GM13977 (cell line): ENCODE results near the gene DCAF12L2.

Experiments
- DNase-seq: peaks from one replicate; pipeline ENCODE4 v3.0.0; 2012; ENCODE audit warnings: low spot score
- in situ Hi-C: fragments of 300-500 bp; cut with MboI; formaldehyde crosslinking; loops from one replicate; pipeline ENCODE4 v1.12.0; 2022; ENCODE audit warnings: low sequenced_read_pairs, low pct_unique_long_range_greater_than_20kb, mixed read lengths, inconsistent platforms; ENCODE audit not compliant: unreplicated experiment
- TF ChIP-seq, protein P1 (sequence below): IDR thresholded peaks from 2 replicates; pipeline ENCODE4 v1.5.1; 2012; ENCODE audit warnings: mild to moderate bottlenecking, control low read depth; ENCODE audit not compliant: insufficient read depth; ENCODE audit errors: extremely low read depth, missing control alignments

Gene DCAF12L2

DNA sequence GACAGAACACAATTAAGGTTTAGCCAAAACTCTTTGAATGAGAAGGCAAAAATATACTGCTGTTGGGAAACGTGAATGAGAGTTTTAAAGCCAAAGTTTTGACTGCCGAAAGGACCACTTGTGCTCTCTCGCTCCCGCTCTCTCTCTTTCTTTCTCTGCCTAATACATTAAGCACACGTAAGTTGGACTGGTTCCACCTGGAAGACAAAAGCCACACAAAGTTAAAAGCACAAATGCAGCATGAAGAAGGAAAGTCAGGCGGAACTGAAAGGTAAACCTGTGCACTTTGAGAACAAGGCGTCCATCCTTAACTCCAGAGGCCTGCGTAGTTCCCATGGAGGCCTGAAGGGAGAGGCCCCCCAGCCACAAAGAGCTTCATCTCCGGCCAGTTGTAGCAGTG is 1.9 kb downstream of the DCAF12L2 start:
- in situ Hi-C loops: no loop called here
- TF ChIP-seq, protein P1, sequence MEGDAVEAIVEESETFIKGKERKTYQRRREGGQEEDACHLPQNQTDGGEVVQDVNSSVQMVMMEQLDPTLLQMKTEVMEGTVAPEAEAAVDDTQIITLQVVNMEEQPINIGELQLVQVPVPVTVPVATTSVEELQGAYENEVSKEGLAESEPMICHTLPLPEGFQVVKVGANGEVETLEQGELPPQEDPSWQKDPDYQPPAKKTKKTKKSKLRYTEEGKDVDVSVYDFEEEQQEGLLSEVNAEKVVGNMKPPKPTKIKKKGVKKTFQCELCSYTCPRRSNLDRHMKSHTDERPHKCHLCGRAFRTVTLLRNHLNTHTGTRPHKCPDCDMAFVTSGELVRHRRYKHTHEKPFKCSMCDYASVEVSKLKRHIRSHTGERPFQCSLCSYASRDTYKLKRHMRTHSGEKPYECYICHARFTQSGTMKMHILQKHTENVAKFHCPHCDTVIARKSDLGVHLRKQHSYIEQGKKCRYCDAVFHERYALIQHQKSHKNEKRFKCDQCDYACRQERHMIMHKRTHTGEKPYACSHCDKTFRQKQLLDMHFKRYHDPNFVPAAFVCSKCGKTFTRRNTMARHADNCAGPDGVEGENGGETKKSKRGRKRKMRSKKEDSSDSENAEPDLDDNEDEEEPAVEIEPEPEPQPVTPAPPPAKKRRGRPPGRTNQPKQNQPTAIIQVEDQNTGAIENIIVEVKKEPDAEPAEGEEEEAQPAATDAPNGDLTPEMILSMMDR: no peak
- no peak for DNase-seq

DNA sequence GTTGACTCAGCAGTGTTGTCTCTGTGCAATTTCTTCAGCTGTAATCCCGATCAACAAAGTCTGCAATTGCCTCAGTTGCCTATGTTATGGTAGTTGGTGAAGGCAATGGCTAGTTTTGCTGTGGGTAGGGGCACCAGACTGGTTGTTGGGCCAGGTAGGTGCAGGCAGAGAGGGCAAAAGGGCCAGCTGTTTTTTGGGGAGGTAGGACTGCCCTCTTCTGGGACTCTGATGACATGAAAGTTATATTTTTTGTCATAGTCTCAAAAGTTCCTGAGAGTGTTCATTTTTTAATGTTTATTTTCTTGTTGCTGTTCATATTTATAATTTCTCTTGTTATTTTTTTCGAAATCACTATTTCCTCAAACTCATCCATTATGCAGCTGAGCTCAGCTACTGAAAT is 25.1 kb downstream of the DCAF12L2 start:
- no peak for DNase-seq
- TF ChIP-seq, protein P1: no peak
- in situ Hi-C loops: no loop called here

DNA sequence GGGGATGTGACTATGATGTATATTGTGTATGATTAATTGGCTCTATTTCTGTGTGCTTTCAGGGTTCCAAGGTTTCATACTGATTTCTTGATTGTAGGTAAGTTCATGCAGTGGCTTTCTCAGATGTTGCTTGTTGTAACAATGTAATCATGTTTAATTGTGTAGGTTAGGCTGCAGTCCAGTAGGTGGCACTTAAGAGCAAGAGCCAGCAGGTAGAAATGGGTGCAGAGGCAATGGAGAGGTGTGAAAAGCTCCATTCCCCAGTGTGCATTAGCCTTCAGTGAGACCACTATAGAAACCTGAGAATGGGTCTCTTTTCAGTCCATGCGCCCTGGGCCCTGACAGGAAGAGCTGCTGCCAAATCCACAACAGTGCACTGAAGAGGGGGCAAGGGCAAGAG is 28.2 kb downstream of the DCAF12L2 start:
- DNase-seq: no peak
- TF ChIP-seq, protein P1: peak; percentile 68

DNA sequence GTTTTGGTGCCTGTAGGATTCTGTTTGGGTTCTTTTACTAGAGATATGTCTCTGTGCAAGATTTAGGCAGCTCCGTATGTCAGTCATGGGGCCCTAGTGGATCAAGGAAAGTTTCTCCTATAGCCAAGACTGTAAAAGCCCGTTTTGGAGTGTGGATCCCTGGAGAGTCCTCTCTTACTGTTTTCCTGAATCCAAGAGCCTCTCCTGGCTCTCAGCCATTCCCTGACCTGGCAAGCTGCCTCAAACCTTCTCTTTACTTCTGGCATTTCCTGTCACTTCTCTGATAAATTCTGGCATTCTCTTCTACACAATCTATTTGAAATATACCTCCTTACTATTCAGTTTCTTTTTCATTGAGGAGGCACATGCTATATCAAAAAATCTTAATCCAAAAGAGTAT is 41.4 kb downstream of the DCAF12L2 start:
- in situ Hi-C loops: no loop called here
- TF ChIP-seq, protein P1: no peak

More for the DNA sequence above, 28.2 kb downstream of the DCAF12L2 start:
- in situ Hi-C loops: no loop called here

More for the DNA sequence above, 41.4 kb downstream of the DCAF12L2 start:
- DNase-seq: no peak
